8988T (cell line): Measurements from ENCODE around the gene FATE1.

Source experiments
- DNase-seq: peaks from one replicate; pipeline ENCODE4 v3.0.0; 2011

The FATE1 gene

DNA sequence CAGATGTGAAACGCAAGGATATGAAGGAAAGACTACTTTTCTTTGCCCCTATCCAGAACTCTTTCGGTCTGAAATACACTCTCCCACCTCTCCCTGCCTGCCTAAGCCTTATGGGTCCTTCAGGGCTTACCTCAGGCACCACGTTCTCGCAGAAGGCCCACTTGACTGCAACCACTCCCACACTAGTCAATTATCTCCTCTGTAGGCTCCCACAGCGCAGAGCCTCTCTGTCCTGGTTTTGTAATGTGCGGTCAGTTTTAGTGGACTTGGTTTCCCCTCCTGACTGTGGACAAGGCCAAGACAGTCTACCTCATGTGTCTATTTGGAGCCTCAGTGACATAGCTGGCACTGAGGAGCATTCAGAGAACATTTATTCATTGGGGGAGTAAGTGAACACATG, 29.8 kb downstream of the FATE1 start:
- DNase-seq = no peak

DNA sequence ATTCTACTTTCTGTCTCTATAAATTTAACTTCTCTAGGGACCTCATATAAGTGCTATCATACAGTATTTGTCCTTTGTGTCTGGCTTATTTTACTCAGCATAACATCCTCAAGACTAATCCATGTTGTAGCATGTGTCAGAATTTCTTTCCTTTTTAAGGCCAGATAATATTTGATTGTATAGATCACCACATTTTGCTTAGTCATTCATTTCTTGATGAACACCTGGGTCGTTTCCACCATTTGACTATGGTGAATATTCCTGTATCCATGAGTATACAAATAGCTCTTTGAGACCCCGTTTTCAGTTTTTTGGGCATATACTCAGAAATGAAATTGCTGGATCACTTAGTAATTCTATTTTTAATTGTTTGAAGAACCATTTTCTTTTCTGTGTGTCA, 30.7 kb downstream of the FATE1 start:
- no peak for DNase-seq

DNA sequence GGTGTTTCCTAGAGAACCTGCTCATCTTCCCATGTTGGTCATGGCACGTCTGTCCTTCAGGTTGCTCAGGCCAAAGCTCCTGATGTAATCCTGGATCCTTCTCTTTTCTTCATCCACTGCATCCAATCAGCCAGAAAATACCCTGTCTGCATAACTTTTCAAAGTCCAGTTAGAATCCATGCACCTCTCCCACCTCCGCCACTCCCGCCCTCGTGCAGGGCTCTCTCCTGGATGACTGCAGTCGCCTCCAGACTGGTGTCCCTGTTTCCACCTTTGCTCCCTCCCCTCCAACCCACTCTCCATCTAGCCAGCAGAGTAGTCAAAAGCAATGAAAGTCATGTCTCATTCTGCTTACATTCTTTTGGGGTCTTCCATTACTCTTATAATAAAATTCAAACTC, 34.7 kb downstream of the FATE1 start:
- no peak for DNase-seq

GRCh38 chrX:151752847-151753246, 37.0 kb downstream of the FATE1 start:
- no peak for DNase-seq

DNA sequence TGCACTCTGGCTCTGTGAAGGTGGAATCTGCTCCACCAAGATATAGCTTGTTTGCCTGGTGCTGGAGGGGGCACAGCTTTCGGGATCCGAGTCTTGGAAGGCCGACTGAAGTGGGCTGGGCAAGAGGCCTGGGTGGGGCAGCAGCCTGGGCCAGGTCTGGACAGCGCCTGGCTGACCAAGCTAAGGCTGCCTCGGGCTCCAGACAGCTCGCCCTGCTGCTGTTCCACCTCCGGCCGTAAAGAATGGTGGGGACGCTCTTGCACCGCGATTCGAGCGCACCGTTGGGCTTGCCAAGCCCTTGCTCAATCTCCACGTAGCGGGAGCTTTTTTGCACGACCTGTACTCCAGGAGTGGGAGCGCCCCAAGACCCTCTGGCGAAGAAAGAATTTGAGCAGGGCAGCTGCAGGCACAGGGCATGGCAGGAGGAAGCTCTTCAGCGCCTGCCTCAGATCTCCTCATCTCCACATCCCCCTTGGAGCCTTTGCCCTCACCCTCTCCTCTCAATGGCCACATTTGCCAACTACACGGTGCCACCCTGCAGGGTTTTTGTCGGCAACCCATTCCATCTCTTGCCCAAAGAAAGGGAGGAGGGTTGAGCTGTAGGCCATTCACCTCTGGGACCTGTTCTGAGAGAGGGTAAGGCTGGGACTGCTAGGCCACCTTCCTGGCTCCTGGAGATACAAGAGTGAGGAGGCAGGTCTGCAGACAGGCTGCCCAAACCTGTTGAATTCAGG, 37.6 kb downstream of the FATE1 start:
- DNase-seq = peak; percentile 57

GRCh38 chrX:151754047-151754429, 38.2 kb downstream of the FATE1 start:
- no peak for DNase-seq

GRCh38 chrX:151754641-151755215, 38.9 kb downstream of the FATE1 start:
- no peak for DNase-seq

- no peak for DNase-seq
These were observed 43.3 kb downstream of the FATE1 start for GRCh38 chrX:151759041-151759708.

- no peak for DNase-seq
These were observed 47.0 kb downstream of the FATE1 start for GRCh38 chrX:151762802-151763201.

DNA sequence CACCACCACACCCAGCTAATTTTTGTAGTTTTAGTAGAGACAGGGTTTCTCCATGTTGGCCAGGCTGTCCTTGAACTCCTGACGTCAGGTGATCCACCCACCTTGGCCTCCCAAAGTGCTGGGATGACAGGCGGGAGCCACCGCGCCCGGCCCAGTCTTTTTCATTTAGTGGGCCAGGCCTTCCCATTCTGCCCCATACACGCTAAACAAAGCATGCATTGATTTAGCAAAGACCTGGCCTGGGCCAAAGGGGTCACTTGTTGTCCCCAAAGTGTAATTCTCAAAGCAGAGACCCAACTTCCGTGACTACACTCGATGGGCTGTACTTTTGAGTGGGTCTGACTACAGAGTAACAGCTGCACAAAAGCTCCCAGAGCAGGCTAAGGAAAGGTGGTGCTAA, 47.9 kb downstream of the FATE1 start:
- DNase-seq = no peak

- DNase-seq = no peak
These were observed 49.2 kb downstream of the FATE1 start for GRCh38 chrX:151765026-151765425.

DNA sequence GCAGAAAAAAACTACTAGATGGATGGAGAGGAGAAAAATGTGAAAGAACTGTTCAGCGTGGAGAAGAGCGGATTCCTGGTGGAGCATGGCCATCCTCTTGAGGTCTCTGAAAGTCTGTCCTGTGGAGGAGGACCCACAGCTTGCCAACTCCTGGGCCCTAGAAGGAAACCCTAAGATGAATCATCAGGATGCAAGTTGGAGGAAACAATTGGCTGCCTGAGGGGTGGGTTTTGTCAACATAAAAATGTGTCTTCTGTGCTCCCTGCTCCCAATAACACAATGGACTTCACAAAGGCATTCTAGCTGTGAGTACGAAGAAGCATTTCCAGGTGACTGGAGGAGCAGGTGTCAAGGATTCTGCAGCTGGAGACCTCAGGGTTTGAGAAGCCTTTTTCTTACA, 55.9 kb downstream of the FATE1 start:
- DNase-seq = no peak
